Fibroblast of lung (primary cell): ENCODE results near the gene PTCSC3. TPM values are rescaled to one million over a fixed set of nuclear protein-coding genes. Genes with fewer than 3 reads are reported as not detected.

Source experiments
- DNase-seq, 2 donors: peaks; one replicate each; pipeline versions ENCODE4 v3.0.0 to v3.0.0-alpha.2; 2010; ENCODE audit warnings: low read depth in 2 of 2
- H2AFZ ChIP-seq: 2 replicates; pipeline ENCODE4 v1.5.1; 2012; ENCODE audit warnings: low read length, control low read depth, inconsistent platforms
- H3K27ac ChIP-seq: 2 replicates; pipeline ENCODE4 v1.5.1; 2011; ENCODE audit warnings: low read length, control low read depth; ENCODE audit not compliant: insufficient read depth
- H3K27me3 ChIP-seq: 2 replicates; pipeline ENCODE4 v1.5.1; 2011; ENCODE audit warnings: mild to moderate bottlenecking, low read length; ENCODE audit not compliant: control insufficient read depth, insufficient read depth
- H3K36me3 ChIP-seq: 2 replicates; pipeline ENCODE4 v1.5.1; 2011; ENCODE audit warnings: low read length; ENCODE audit not compliant: control insufficient read depth, insufficient read depth
- H3K4me1 ChIP-seq: 2 replicates; pipeline ENCODE4 v1.5.1; 2011; ENCODE audit warnings: low read length; ENCODE audit not compliant: control insufficient read depth, insufficient read depth; ENCODE audit errors: extremely low read depth
- H3K4me2 ChIP-seq: 2 replicates; pipeline ENCODE4 v1.5.1; 2011; ENCODE audit warnings: low read length, control low read depth; ENCODE audit not compliant: insufficient read depth; ENCODE audit errors: extremely low read depth
- H3K4me3 ChIP-seq, 4 experiments: fragments of 200-600 bp in 1 of 4; sonication (generic) in 1 of 4; replicated peaks in 1 of 4; 2 replicates each; pipeline ENCODE4 v1.5.1; 2011 to 2016; ENCODE audit warnings: low read length in 4 of 4, low read depth in 3 of 4, mild to moderate bottlenecking in 3 of 4, control low read depth in 2 of 4, inconsistent platforms in 1 of 4, mixed read lengths in 1 of 4; ENCODE audit not compliant: insufficient read depth in 1 of 4; ENCODE audit errors: control extremely low read depth in 1 of 4
- H3K79me2 ChIP-seq: 2 replicates; pipeline ENCODE4 v1.5.1; 2012; ENCODE audit warnings: mild to moderate bottlenecking, low read length, inconsistent platforms; ENCODE audit not compliant: control insufficient read depth, insufficient read depth
- H3K9ac ChIP-seq: 2 replicates; pipeline ENCODE4 v1.5.1; 2011; ENCODE audit warnings: mild to moderate bottlenecking, low read length, control low read depth; ENCODE audit not compliant: insufficient read depth
- H3K9me3 ChIP-seq: 2 replicates; pipeline ENCODE4 v1.5.1; 2012; ENCODE audit warnings: low read depth, low read length; ENCODE audit not compliant: control insufficient read depth, insufficient read depth
- H4K20me1 ChIP-seq: 2 replicates; pipeline ENCODE4 v1.5.1; 2011; ENCODE audit warnings: low read length; ENCODE audit not compliant: control insufficient read depth, insufficient read depth; ENCODE audit errors: extremely low read depth
- CTCF ChIP-seq, 2 donors: IDR thresholded peaks in 1 of 2; conservative IDR thresholded peaks in 1 of 2; 1 replicate in 1 of 2; 2 replicates in 1 of 2; pipeline ENCODE4 v1.5.1; 2011 to 2012; ENCODE audit warnings: low read length in 2 of 2, control low read depth in 1 of 2, inconsistent platforms in 1 of 2, low read depth in 1 of 2, mild to moderate bottlenecking in 1 of 2
- EZH2 ChIP-seq: IDR thresholded peaks from 2 replicates; pipeline ENCODE4 v1.5.1; 2012; ENCODE audit warnings: low read length, control low read depth, mild to moderate bottlenecking; ENCODE audit errors: missing control alignments
- polyA plus RNA-seq, 2 donors: library from polyadenylated mRNA; depleted of rRNA in 1 of 2; stranded (reverse) in 1 of 2; unstranded in 1 of 2; fragments of >200 nt; gene quantifications; 2 replicates each; pipeline ENCODE4 v1.2.1, GENCODE V29; 2011 to 2012; ENCODE audit warnings: missing spikeins in 1 of 2
- total RNA-seq: library from RNA; depleted of rRNA; stranded (reverse); fragments of >200 nt; gene quantifications from 2 replicates; pipeline ENCODE4 v1.2.1, GENCODE V29; 2014

Gene PTCSC3
- total and polyA plus RNA-seq, 2 donors (not counting 1 experiment from before 2014, with no cell fraction given), result not detected

GRCh38 chr14:36223558-36223957, 47.0 kb upstream of the PTCSC3 start:
- TF ChIP-seq CTCF (conservative IDR thresholded peaks at IDR 0.05 in 1 of 2, IDR thresholded peaks at IDR 0.05 in 1 of 2; ENCODE audit: low read depth in 1 of 2, low read length in 2 of 2) (no peak), EZH2 (no peak)
- no peaks in the 10 kb centered on the region for H3K79me2 ChIP-seq

GRCh38 chr14:36222952-36223468, 46.5 kb upstream of the PTCSC3 start:
- H3K4me1 ChIP-seq, result no peaks in the 10 kb centered on the region
- no peaks in the 10 kb centered on the region for H3K36me3 ChIP-seq
- H3K79me2 ChIP-seq, result no peaks in the 10 kb centered on the region
- no peaks in the 10 kb centered on the region for H4K20me1 ChIP-seq
- H3K9me3 ChIP-seq, result no peaks in the 10 kb centered on the region
- H3K4me2 ChIP-seq, result no peak overlapping the region
- no peak overlapping the region for H3K4me3 ChIP-seq
- no peak overlapping the region for H2AFZ ChIP-seq
- no peaks in the 10 kb centered on the region for H3K27me3 ChIP-seq
- H3K9ac ChIP-seq, result no peak overlapping the region
- TF ChIP-seq CTCF (conservative IDR thresholded peaks at IDR 0.05 in 1 of 2, IDR thresholded peaks at IDR 0.05 in 1 of 2; ENCODE audit: low read depth in 1 of 2, low read length in 2 of 2) (no peak), EZH2 (no peak)
- peak in 1 of 2 donors; percentile 30 for DNase-seq
- H3K27ac ChIP-seq, result no peak overlapping the region

More at GRCh38 chr14:36223558-36223957, 47.0 kb upstream of the PTCSC3 start:
- no peaks in the 10 kb centered on the region for H3K36me3 ChIP-seq
- DNase-seq, result no peak
- no peaks in the 10 kb centered on the region for H3K27me3 ChIP-seq
- H2AFZ ChIP-seq, result no peak overlapping the region
- H3K9me3 ChIP-seq, result no peaks in the 10 kb centered on the region
- no peak overlapping the region for H3K4me2 ChIP-seq
- no peak overlapping the region for H3K9ac ChIP-seq
- no peak overlapping the region for H3K27ac ChIP-seq
- no peak overlapping the region for H3K4me3 ChIP-seq
- no peaks in the 10 kb centered on the region for H4K20me1 ChIP-seq
- no peaks in the 10 kb centered on the region for H3K4me1 ChIP-seq

- no peak overlapping the region for H2AFZ ChIP-seq
- DNase-seq, result no peak
- H3K9me3 ChIP-seq, result no peaks in the 10 kb centered on the region
- H3K36me3 ChIP-seq, result no peaks in the 10 kb centered on the region
- no peak overlapping the region for H3K4me3 ChIP-seq
- H3K27ac ChIP-seq, result no peak overlapping the region
- H3K79me2 ChIP-seq, result no peaks in the 10 kb centered on the region
- H3K4me1 ChIP-seq, result no peaks in the 10 kb centered on the region
- H3K27me3 ChIP-seq, result no peaks in the 10 kb centered on the region
- H4K20me1 ChIP-seq, result no peaks in the 10 kb centered on the region
- H3K4me2 ChIP-seq, result no peak overlapping the region
- TF ChIP-seq CTCF (conservative IDR thresholded peaks at IDR 0.05 in 1 of 2, IDR thresholded peaks at IDR 0.05 in 1 of 2; ENCODE audit: low read depth in 1 of 2, low read length in 2 of 2), result no peak
- TF ChIP-seq EZH2, result no peak
- H3K9ac ChIP-seq, result no peak overlapping the region
Measured at GRCh38 chr14:36222337-36222736, 45.8 kb upstream of the PTCSC3 start.
